UCSD-AML1 (cell line): Measurements from ENCODE around the gene KIF9.
"Not testable (repeated sequence)": the region's sequence is repeated elsewhere in the genome, so short reads cannot be mapped to it uniquely, and the experiment has no call there.

Experiments used
- DNase-seq: peaks from one replicate; lab custom pipeline; 2025; ENCODE audit not compliant: unreplicated experiment; lab: John Stamatoyannopoulos, UW

The KIF9 gene

GRCh38 chr3:47282424-47283192 lies at the start of gene KIF9, which contains the start of gene KLHL18:
TSS of gene KIF9 (minus strand) at chr3:47282799. CDS start at chr3:47277374, 5,425 bp downstream.
TSS of gene KLHL18 (plus strand) at chr3:47282944. CDS start at chr3:47282966, 22 bp downstream.
- peak; percentile 96 for DNase-seq

- DNase-seq = peak; percentile 50
Observed at GRCh38 chr3:47324278-47324865, 41.8 kb upstream of the KIF9 start.

- DNase-seq = no peak
Observed at GRCh38 chr3:47323431-47324277, 41.1 kb upstream of the KIF9 start.

- DNase-seq = no peak
Observed at GRCh38 chr3:47319956-47320355, 37.4 kb upstream of the KIF9 start.

GRCh38 chr3:47318916-47319315 lies 36.3 kb upstream of the KIF9 start:
- no peak for DNase-seq

GRCh38 chr3:47316151-47316550 lies 33.6 kb upstream of the KIF9 start:
- DNase-seq = not testable (repeated sequence)

- DNase-seq = no peak
Observed at GRCh38 chr3:47315069-47315647, 32.6 kb upstream of the KIF9 start.

- no peak for DNase-seq
Observed at GRCh38 chr3:47314056-47314764, 31.6 kb upstream of the KIF9 start.

GRCh38 chr3:47313341-47314055 lies 30.9 kb upstream of the KIF9 start:
- no peak for DNase-seq

- no peak for DNase-seq
Observed at GRCh38 chr3:47310391-47310790, 27.8 kb upstream of the KIF9 start.

- not testable (repeated sequence) for DNase-seq
Observed at GRCh38 chr3:47309231-47309630, 26.6 kb upstream of the KIF9 start.

GRCh38 chr3:47306022-47306421 lies 23.4 kb upstream of the KIF9 start:
- no peak for DNase-seq

- no peak for DNase-seq
Observed at GRCh38 chr3:47301456-47301855, 18.9 kb upstream of the KIF9 start.

GRCh38 chr3:47299381-47300318 lies 17.1 kb upstream of the KIF9 start:
- no peak for DNase-seq

GRCh38 chr3:47298439-47298838 lies 15.8 kb upstream of the KIF9 start:
- no peak for DNase-seq

GRCh38 chr3:47296562-47297302 lies 14.1 kb upstream of the KIF9 start:
- peak; percentile 45 for DNase-seq

GRCh38 chr3:47295976-47296375 lies 13.4 kb upstream of the KIF9 start:
- DNase-seq = no peak

- DNase-seq = no peak
Observed at GRCh38 chr3:47295322-47295721, 12.7 kb upstream of the KIF9 start.
